K562 (cell line): ENCODE results near the gene FAM227A. TPM values are rescaled to one million over a fixed set of nuclear protein-coding genes. Genes with fewer than 3 reads are reported as not detected.

Experiments
- CBX1 ChIP-seq: sonication (generic); IDR thresholded peaks from 2 replicates; pipeline ENCODE4 v1.6.1; 2016; ENCODE audit warnings: antibody characterized with exemption, low read depth, mild to moderate bottlenecking
- CBX5 ChIP-seq: IDR thresholded peaks from 2 replicates; pipeline ENCODE4 v1.6.1; 2014; ENCODE audit warnings: low read depth, borderline replicate concordance
- CCNT2 ChIP-seq: IDR thresholded peaks from 2 replicates; pipeline ENCODE4 v1.6.1; 2011; ENCODE audit warnings: borderline replicate concordance, low read depth, mild to moderate bottlenecking, moderate library complexity, mixed read lengths, low read length; ENCODE audit not compliant: insufficient read length; ENCODE audit errors: extremely low read depth
- CXXC5 ChIP-seq: fragments of 250-450 bp; sonication (Bioruptor Pico); IDR thresholded peaks from 2 replicates; pipeline ENCODE4 v1.8.0; 2022; ENCODE audit warnings: inconsistent platforms, mild to moderate bottlenecking, moderate library complexity
- EWSR1 ChIP-seq: fragments of 450-650 bp; IDR thresholded peaks from 2 replicates; pipeline ENCODE4 v1.6.1; 2018; ENCODE audit warnings: borderline replicate concordance, mild to moderate bottlenecking, low read depth, moderate library complexity; ENCODE audit not compliant: partially characterized antibody
- FIP1L1 ChIP-seq: fragments of 200-400 bp; formaldehyde crosslinking; IDR thresholded peaks from 2 replicates; pipeline ENCODE4 v1.6.1; 2018; ENCODE audit warnings: mild to moderate bottlenecking, low read depth, low read length; ENCODE audit not compliant: poor library complexity, severe bottlenecking
- FOXJ2 ChIP-seq: fragments of 200-800 bp; sonication (Bioruptor generic); IDR thresholded peaks from 2 replicates; pipeline ENCODE4 v1.6.1; 2016; ENCODE audit warnings: missing genetic modification characterization, missing compliant biosample characterization
- ILF3 ChIP-seq: fragments of 450-650 bp; IDR thresholded peaks from 2 replicates; pipeline ENCODE4 v1.6.1; 2018; ENCODE audit warnings: antibody characterized with exemption, mild to moderate bottlenecking, moderate library complexity, borderline replicate concordance
- SP2 ChIP-seq: IDR thresholded peaks from 2 replicates; pipeline ENCODE4 v1.6.1; 2011; ENCODE audit warnings: mild to moderate bottlenecking, low read depth, low read length, moderate library complexity; ENCODE audit not compliant: poor library complexity, severe bottlenecking; ENCODE audit errors: extremely low read depth
- TAF9B ChIP-seq: fragments of 450-650 bp; IDR thresholded peaks from 2 replicates; pipeline ENCODE4 v1.6.1; 2018; ENCODE audit warnings: mild to moderate bottlenecking; ENCODE audit not compliant: partially characterized antibody
- TBL1XR1 ChIP-seq, 2 experiments: IDR thresholded peaks; 2 replicates each; pipeline ENCODE4 v1.6.1; 2012; ENCODE audit warnings: improper control_type of control experiment in 2 of 2, low read length in 2 of 2, mild to moderate bottlenecking in 1 of 2
- TEAD4 ChIP-seq, 2 experiments: sonication (generic) in 1 of 2; formaldehyde crosslinking in 1 of 2; IDR thresholded peaks; 2 replicates each; pipeline versions ENCODE4 v1.6.1 to v1.8.0; 2012 to 2022; ENCODE audit warnings: borderline replicate concordance in 1 of 2, inconsistent platforms in 1 of 2, low read length in 1 of 2, mild to moderate bottlenecking in 1 of 2, missing genetic modification reagents in 1 of 2
- XRCC5 ChIP-seq: fragments of 200-400 bp; formaldehyde crosslinking; IDR thresholded peaks from 2 replicates; pipeline ENCODE4 v1.6.1; 2017; ENCODE audit warnings: low read depth, mild to moderate bottlenecking, low read length
- ZNF311 ChIP-seq: fragments of 250-450 bp; sonication (Bioruptor Pico); IDR thresholded peaks from 2 replicates; pipeline ENCODE4 v1.4.0; 2020; ENCODE audit warnings: mild to moderate bottlenecking, moderate library complexity
- ZNF347 ChIP-seq: fragments of 450-650 bp; formaldehyde crosslinking; IDR thresholded peaks from 2 replicates; pipeline ENCODE4 v1.4.0; 2020; ENCODE audit warnings: low read depth, mild to moderate bottlenecking, moderate library complexity
- ZNF445 ChIP-seq: fragments of 250-450 bp; sonication (Bioruptor Pico); IDR thresholded peaks from 2 replicates; pipeline ENCODE4 v1.4.0; 2020; ENCODE audit warnings: low read depth, mild to moderate bottlenecking, moderate library complexity
- ZNF79 ChIP-seq: fragments of 250-450 bp; sonication (Bioruptor Pico); IDR thresholded peaks from 2 replicates; pipeline ENCODE4 v1.4.0; 2020; ENCODE audit warnings: low read depth, mild to moderate bottlenecking, moderate library complexity
- ZZZ3 ChIP-seq: fragments of 450-650 bp; IDR thresholded peaks from 2 replicates; pipeline ENCODE4 v1.6.1; 2016; ENCODE audit warnings: antibody characterized with exemption, mild to moderate bottlenecking, moderate library complexity
- polyA plus RNA-seq, 8 experiments: library from polyadenylated mRNA; depleted of rRNA in 4 of 8; stranded (reverse) in 5 of 8; unstranded in 3 of 8; fragments of >200 nt; fragmentation: Nextera tagmentation in 2 of 8; fragmentation: Illumina TruSeq in 1 of 8; extraction: Ambion mirVana in 2 of 8; extraction: Trizol in 1 of 8; gene quantifications; 2 replicates each; pipeline versions ENCODE4 v1.2.1 to v1.2.3, GENCODE V29; 2011 to 2014; ENCODE audit warnings: inconsistent platforms in 1 of 8, missing spikeins in 1 of 8
- total RNA-seq, 7 experiments: library from RNA; depleted of rRNA in 6 of 7; stranded (reverse); fragments of >200 nt in 6 of 7; fragmentation: Illumina TruSeq in 2 of 7; extraction: Trizol in 2 of 7; gene quantifications; 2 replicates each; pipeline versions ENCODE4 v1.2.1 to v1.2.3, GENCODE V29; 2011 to 2021; ENCODE audit warnings: low replicate concordance in 1 of 7
- TF ChIP-seq, protein P1 (sequence below): fragments of 450-650 bp; IDR thresholded peaks from 2 replicates; pipeline ENCODE4 v1.7.1; 2018; ENCODE audit warnings: mild to moderate bottlenecking, low read depth; ENCODE audit not compliant: partially characterized antibody
- TF ChIP-seq, protein P2 (sequence below): fragments of 200-800 bp; sonication (Bioruptor generic); IDR thresholded peaks from 2 replicates; pipeline ENCODE4 v1.6.1; 2017; ENCODE audit warnings: missing genetic modification characterization, missing compliant biosample characterization
- TF ChIP-seq, protein P3 (sequence below): fragments of 450-650 bp; IDR thresholded peaks from 2 replicates; pipeline ENCODE4 v1.6.1; 2018; ENCODE audit warnings: mild to moderate bottlenecking, low read depth; ENCODE audit not compliant: partially characterized antibody

The FAM227A gene
- total and polyA plus RNA-seq, 9 of the 15 experiments (the other 6 are each of a cell fraction or from before 2014, with no cell fraction given) = 0.10 to 2.2 (median 0.83) TPM

DNA sequence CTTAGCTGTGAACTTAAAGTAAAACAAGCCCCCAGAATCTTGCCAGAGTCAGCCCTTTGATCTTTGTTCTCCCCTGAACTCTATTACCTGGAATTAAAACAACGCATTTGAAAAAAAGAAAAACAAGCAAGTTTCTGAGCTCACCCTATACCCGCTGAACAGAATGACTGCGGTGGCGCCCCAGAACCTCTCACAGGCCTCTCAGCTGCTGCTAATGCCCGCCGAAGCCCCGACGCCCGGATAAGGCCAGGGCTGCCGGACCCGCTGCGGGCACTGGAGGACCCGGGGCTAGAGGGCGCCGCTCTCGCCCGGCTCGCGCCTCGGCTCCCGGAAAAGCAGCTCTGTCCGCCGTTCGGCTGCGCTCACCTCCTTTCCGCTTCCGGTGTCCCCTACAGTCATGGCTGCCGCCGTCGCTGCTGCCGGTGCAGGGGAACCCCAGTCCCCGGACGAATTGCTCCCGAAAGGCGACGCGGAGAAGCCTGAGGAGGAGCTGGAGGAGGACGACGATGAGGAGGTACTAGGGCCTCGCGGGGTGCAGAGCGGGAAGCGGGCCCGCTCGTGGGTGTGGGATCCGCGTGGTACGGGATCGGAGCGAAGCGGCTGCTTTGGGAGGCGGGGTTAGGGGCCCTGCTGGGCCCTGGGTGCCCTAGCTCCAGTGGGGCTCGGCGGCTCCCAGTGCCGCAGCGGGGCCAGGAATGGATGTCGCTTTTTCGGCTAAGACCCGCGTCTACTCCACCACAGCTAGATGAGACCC, 25.6 kb upstream of the FAM227A start, which contains the start of gene TOMM22 (continued):
- TF ChIP-seq CCNT2 = peak; percentile 81
- TF ChIP-seq CXXC5 (CRISPR knock-in tag) = peak; percentile 88
- TF ChIP-seq, protein P1, sequence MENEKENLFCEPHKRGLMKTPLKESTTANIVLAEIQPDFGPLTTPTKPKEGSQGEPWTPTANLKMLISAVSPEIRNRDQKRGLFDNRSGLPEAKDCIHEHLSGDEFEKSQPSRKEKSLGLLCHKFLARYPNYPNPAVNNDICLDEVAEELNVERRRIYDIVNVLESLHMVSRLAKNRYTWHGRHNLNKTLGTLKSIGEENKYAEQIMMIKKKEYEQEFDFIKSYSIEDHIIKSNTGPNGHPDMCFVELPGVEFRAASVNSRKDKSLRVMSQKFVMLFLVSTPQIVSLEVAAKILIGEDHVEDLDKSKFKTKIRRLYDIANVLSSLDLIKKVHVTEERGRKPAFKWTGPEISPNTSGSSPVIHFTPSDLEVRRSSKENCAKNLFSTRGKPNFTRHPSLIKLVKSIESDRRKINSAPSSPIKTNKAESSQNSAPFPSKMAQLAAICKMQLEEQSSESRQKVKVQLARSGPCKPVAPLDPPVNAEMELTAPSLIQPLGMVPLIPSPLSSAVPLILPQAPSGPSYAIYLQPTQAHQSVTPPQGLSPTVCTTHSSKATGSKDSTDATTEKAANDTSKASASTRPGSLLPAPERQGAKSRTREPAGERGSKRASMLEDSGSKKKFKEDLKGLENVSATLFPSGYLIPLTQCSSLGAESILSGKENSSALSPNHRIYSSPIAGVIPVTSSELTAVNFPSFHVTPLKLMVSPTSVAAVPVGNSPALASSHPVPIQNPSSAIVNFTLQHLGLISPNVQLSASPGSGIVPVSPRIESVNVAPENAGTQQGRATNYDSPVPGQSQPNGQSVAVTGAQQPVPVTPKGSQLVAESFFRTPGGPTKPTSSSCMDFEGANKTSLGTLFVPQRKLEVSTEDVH = peak; percentile 84
- peak; percentile 79 for TF ChIP-seq FIP1L1
- 0 out of 2 replicates have a peak, but pooled peaks have one; percentile 46 for TF ChIP-seq ZZZ3
- TF ChIP-seq, protein P2, sequence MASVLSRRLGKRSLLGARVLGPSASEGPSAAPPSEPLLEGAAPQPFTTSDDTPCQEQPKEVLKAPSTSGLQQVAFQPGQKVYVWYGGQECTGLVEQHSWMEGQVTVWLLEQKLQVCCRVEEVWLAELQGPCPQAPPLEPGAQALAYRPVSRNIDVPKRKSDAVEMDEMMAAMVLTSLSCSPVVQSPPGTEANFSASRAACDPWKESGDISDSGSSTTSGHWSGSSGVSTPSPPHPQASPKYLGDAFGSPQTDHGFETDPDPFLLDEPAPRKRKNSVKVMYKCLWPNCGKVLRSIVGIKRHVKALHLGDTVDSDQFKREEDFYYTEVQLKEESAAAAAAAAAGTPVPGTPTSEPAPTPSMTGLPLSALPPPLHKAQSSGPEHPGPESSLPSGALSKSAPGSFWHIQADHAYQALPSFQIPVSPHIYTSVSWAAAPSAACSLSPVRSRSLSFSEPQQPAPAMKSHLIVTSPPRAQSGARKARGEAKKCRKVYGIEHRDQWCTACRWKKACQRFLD (CRISPR knock-in tag) = no peak; the same call in 1 of the 2 replicates
- TF ChIP-seq XRCC5 = peak; percentile 85; the same call in 1 of the 2 replicates
- TF ChIP-seq FOXJ2 (tag) = no peak
- TF ChIP-seq ZNF347 = no peak
- no peak for TF ChIP-seq CBX1
- TF ChIP-seq ZNF79 (CRISPR knock-in tag) = no peak
- peak; percentile 93 for TF ChIP-seq SP2
- TF ChIP-seq TEAD4 (IDR thresholded peaks at IDR 0.05; ENCODE audit: low read length) = 0 out of 2 replicates have a peak, but pooled peaks have one; percentile 9
- TF ChIP-seq TEAD4 (CRISPR knock-in tag; IDR thresholded peaks at IDR 0.05; ENCODE audit: borderline replicate concordance) = no peak
- TF ChIP-seq ZNF311 = no peak
- peak; percentile 91 for TF ChIP-seq TAF9B
- TF ChIP-seq CBX5 = no peak
- TF ChIP-seq ILF3 = no peak
- no peak for TF ChIP-seq EWSR1
- peak in 1 of 2 experiments; percentile 42; a peak in 1 of 4 replicates for TF ChIP-seq TBL1XR1 (IDR thresholded peaks at IDR 0.05; ENCODE audit: low read length in 2 of 2)
- TF ChIP-seq ZNF445 = no peak
- TF ChIP-seq, protein P3, sequence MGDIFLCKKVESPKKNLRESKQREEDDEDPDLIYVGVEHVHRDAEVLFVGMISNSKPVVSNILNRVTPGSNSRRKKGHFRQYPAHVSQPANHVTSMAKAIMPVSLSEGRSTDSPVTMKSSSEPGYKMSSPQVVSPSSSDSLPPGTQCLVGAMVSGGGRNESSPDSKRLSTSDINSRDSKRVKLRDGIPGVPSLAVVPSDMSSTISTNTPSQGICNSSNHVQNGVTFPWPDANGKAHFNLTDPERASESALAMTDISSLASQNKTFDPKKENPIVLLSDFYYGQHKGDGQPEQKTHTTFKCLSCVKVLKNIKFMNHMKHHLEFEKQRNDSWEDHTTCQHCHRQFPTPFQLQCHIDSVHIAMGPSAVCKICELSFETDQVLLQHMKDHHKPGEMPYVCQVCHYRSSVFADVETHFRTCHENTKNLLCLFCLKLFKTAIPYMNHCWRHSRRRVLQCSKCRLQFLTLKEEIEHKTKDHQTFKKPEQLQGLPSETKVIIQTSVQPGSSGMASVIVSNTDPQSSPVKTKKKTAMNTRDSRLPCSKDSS = no peak
